ENCODE data around the gene JAKMIP1. TPM values are rescaled to one million over a fixed set of nuclear protein-coding genes. Genes with fewer than 3 reads are reported as not detected.

The JAKMIP1 gene
- total RNA-seq, 1 donor from 2014 or later, result 0.89 TPM

DNA sequence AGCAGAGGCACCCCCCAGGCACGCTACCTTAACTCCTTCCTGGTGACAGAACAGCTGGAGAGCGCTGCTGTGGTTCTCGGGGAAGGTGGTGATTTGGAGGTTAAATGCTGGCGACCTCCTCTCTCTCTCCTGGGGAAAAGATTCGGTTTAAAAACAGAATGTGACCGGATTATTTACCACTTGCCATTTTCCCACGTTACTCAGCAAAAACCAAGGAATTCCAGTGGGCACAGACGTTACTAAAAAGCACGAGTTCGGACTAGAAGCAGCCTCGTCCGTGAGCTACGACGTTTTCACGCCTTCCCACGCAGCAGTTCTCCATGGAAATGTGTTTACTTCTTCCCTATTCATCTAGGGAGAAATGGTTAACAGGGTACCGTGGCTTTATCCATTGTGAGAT, 149.8 kb downstream of the JAKMIP1 start:
- no peak for DNase-seq (ENCODE audit: low spot score, unreplicated experiment)
- H3K9me3 Mint-ChIP-seq (ENCODE audit: low read depth), result no peaks in the 10 kb centered on the region
- H3K4me1 Mint-ChIP-seq (ENCODE audit: low read depth), result peaks cover 2% of the 10 kb centered on the region
- peaks cover 25% of the 10 kb centered on the region for H3K27me3 Mint-ChIP-seq
- no peak overlapping the region for H3K4me3 Mint-ChIP-seq (ENCODE audit: low read depth)
- no peak for TF ChIP-seq CTCF (IDR thresholded peaks at IDR 0.05; ENCODE audit: unreplicated experiment)
- H3K27ac Mint-ChIP-seq, result no peak overlapping the region
- no peaks in the 10 kb centered on the region for H3K36me3 Mint-ChIP-seq (ENCODE audit: insufficient read depth)

- H3K36me3 Mint-ChIP-seq (ENCODE audit: insufficient read depth), result no peaks in the 10 kb centered on the region
- no peaks in the 10 kb centered on the region for H3K9me3 Mint-ChIP-seq (ENCODE audit: low read depth)
- peaks cover 2% of the 10 kb centered on the region for H3K4me1 Mint-ChIP-seq (ENCODE audit: low read depth)
- TF ChIP-seq CTCF (IDR thresholded peaks at IDR 0.05; ENCODE audit: unreplicated experiment), result no peak
- H3K27ac Mint-ChIP-seq, result no peak overlapping the region
- no peak overlapping the region for H3K4me3 Mint-ChIP-seq (ENCODE audit: low read depth)
- peaks cover 27% of the 10 kb centered on the region for H3K27me3 Mint-ChIP-seq
- no peak for DNase-seq (ENCODE audit: low spot score, unreplicated experiment)
These were observed 150.4 kb downstream of the JAKMIP1 start for GRCh38 chr4:6049985-6050384.

DNA sequence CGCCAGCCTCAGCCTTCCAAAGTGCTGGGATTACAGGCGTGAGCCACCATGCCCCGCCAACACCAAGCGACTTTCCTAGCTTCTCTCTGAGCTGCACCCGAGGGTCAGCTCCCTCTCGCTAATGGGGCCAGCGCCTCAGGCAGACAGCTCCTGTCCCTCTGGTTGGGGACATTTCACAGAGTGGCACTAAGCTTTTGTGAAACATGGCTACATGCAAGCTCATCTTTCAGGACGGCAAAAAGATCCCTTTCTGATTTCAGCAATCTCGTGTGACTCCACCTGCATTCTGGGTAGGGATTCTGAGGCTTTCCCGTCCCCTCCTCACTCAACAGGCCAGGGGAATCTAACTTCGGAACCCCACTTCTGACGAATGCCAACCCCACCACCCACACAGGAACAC, 151.1 kb downstream of the JAKMIP1 start:
- Mint-ChIP-seq H3K27me3 (peaks cover 27% of the 10 kb centered on the region), H3K27ac (no peak overlapping the region), H3K4me3 (ENCODE audit: low read depth) (no peak overlapping the region), H3K9me3 (ENCODE audit: low read depth) (no peaks in the 10 kb centered on the region), H3K36me3 (ENCODE audit: insufficient read depth) (no peaks in the 10 kb centered on the region), H3K4me1 (ENCODE audit: low read depth) (peaks cover 2% of the 10 kb centered on the region)
- no peak for TF ChIP-seq CTCF (IDR thresholded peaks at IDR 0.05; ENCODE audit: unreplicated experiment)
- DNase-seq (ENCODE audit: low spot score, unreplicated experiment), result no peak

DNA sequence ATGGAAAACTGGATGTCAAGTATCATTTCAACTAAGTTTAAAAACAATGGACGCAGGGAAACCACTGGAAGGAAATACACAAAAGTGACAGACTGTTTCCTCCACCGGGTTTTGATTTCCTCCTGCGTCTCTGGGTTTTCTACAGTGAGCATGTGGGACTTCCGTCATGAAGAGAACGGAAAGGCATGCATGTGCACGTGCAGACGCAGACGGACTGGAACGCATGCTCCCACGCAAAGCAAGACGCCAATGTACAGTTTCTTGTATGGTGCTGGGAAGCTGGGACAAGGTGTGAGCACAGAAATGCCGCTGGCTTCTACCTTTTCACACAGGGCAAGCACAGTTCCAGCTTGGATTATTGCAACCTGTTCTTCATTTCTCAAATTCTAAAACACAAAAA, 151.8 kb downstream of the JAKMIP1 start:
- DNase-seq (ENCODE audit: low spot score, unreplicated experiment), result no peak
- peaks cover 27% of the 10 kb centered on the region for H3K27me3 Mint-ChIP-seq
- TF ChIP-seq CTCF (IDR thresholded peaks at IDR 0.05; ENCODE audit: unreplicated experiment), result no peak
- no peaks in the 10 kb centered on the region for H3K36me3 Mint-ChIP-seq (ENCODE audit: insufficient read depth)
- no peaks in the 10 kb centered on the region for H3K4me1 Mint-ChIP-seq (ENCODE audit: low read depth)
- H3K27ac Mint-ChIP-seq, result no peak overlapping the region
- no peaks in the 10 kb centered on the region for H3K9me3 Mint-ChIP-seq (ENCODE audit: low read depth)
- no peak overlapping the region for H3K4me3 Mint-ChIP-seq (ENCODE audit: low read depth)

DNA sequence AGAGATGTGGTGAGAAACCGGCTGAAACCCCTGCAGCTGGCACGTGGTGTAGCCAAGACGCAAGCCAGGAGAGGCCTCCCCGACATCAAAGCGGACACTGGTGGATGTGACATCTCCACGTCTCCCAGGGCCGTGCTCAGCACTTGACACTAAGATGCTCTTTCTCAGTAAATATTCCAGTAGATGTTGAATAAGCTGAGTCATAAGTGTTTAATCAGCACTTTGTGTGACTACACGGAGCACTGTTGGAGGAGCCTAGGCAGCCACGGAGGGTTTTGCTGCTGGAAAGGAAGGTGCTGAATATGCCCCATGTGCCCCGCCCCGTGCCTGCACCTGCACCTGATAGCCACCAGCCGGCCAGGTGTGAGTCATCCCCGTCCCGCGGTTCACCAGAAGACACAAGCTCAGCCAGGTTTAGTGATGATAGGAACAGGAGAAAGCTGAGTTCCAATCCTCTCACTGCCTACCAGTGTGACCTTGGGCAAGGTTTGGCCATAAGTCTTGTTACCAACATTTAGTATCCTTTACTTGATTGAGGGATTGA, 153.1 kb downstream of the JAKMIP1 start:
- DNase-seq (ENCODE audit: low spot score, unreplicated experiment), result no peak
- no peak for TF ChIP-seq CTCF (IDR thresholded peaks at IDR 0.05; ENCODE audit: unreplicated experiment)
- no peak overlapping the region for H3K27ac Mint-ChIP-seq
- no peak overlapping the region for H3K4me3 Mint-ChIP-seq (ENCODE audit: low read depth)
- no peaks in the 10 kb centered on the region for H3K4me1 Mint-ChIP-seq (ENCODE audit: low read depth)
- peaks cover 27% of the 10 kb centered on the region for H3K27me3 Mint-ChIP-seq
- no peaks in the 10 kb centered on the region for H3K36me3 Mint-ChIP-seq (ENCODE audit: insufficient read depth)
- H3K9me3 Mint-ChIP-seq (ENCODE audit: low read depth), result no peaks in the 10 kb centered on the region

Data from progenitor cell of endocrine pancreas (in vitro differentiated cells).